Lung (tissue), 12 donors: ENCODE results near the gene TMCC1. TPM values are rescaled to one million over a fixed set of nuclear protein-coding genes. Genes with fewer than 3 reads are reported as not detected.
A peak's percentile ranks its signal among the peaks of the same experiment; 100 is the strongest.

Experiments
- ATAC-seq: fragments of 200-7000 bp; cut with Tn5 transposase; one replicate; pipeline ENCODE4 v1.9.1; 2020; ENCODE audit warnings: moderate number of reproducible peaks; ENCODE audit not compliant: insufficient read depth, low FRiP score
- DNase-seq, 3 donors: peaks; one replicate each; pipeline ENCODE4 v3.0.0-alpha.2; 2013 to 2017
- H3K27ac ChIP-seq, 2 donors: one replicate each; pipeline ENCODE4 v1.5.1; 2013; ENCODE audit warnings: mild to moderate bottlenecking in 2 of 2, moderate library complexity in 2 of 2, control low read depth in 1 of 2, inconsistent platforms in 1 of 2, low read depth in 1 of 2, low read length in 1 of 2
- H3K27me3 ChIP-seq, 3 donors: one replicate each; pipeline ENCODE4 v1.5.1; 2013; ENCODE audit warnings: low read length in 2 of 3; ENCODE audit not compliant: control insufficient read depth in 3 of 3, insufficient read depth in 3 of 3
- H3K36me3 ChIP-seq, 4 donors: one replicate each; pipeline ENCODE4 v1.5.1; 2013; ENCODE audit warnings: low read length in 4 of 4, mild to moderate bottlenecking in 1 of 4, moderate library complexity in 1 of 4; ENCODE audit not compliant: control insufficient read depth in 4 of 4, insufficient read depth in 4 of 4
- H3K4me1 ChIP-seq, 5 donors: one replicate each; pipeline ENCODE4 v1.5.1; 2013; ENCODE audit warnings: low read length in 5 of 5, mild to moderate bottlenecking in 2 of 5, moderate library complexity in 1 of 5; ENCODE audit not compliant: control insufficient read depth in 5 of 5, insufficient read depth in 5 of 5
- H3K4me3 ChIP-seq: one replicate; pipeline ENCODE4 v1.5.1; 2013; ENCODE audit warnings: mild to moderate bottlenecking, control low read depth, moderate library complexity
- H3K9ac ChIP-seq, 2 donors: one replicate each; pipeline ENCODE4 v1.5.1; 2013; ENCODE audit warnings: low read length in 2 of 2, control low read depth in 1 of 2; ENCODE audit not compliant: insufficient read depth in 1 of 2
- H3K9me3 ChIP-seq, 4 donors: one replicate each; pipeline ENCODE4 v1.5.1; 2013; ENCODE audit warnings: low read length in 3 of 4, mild to moderate bottlenecking in 1 of 4, moderate library complexity in 1 of 4; ENCODE audit not compliant: control insufficient read depth in 4 of 4, insufficient read depth in 3 of 4
- WGBS, 2 donors: extraction: QIAGEN DNeasy Blood & Tissue Kit; methylation state at CpG; one replicate each; pipeline ENCODE4 v1.1.7; 2013; 5-methylcytosine and 5-hydroxymethylcytosine counted together
- polyA plus RNA-seq, 2 donors: library from polyadenylated mRNA; stranded (reverse); fragments of 200-250 nt; gene quantifications; one replicate each; pipeline ENCODE4 v1.2.1, GENCODE V29; 2013
- total RNA-seq, 2 donors: library from RNA; depleted of rRNA in 1 of 2; stranded (reverse); fragments of >200 nt in 1 of 2; gene quantifications; one replicate each; pipeline ENCODE4 v1.2.1, GENCODE V29; 2014 to 2021
- TF ChIP-seq, protein P1 (sequence below): IDR thresholded peaks from 2 replicates; pipeline ENCODE4 v1.5.1; 2012; ENCODE audit warnings: mild to moderate bottlenecking; ENCODE audit errors: control extremely low read depth, extremely low read depth
- donor health status: control.
- donor health status: control.
- donor health status: Bipolar disorder and iron deficiency.
- donor health status: healthy.
- donor health status: DM: yes; HTN: yes; CAD: no.

Gene TMCC1
- total and polyA plus RNA-seq, 4 donors = 8.7 to 39.4 (median 22.8) TPM

DNA sequence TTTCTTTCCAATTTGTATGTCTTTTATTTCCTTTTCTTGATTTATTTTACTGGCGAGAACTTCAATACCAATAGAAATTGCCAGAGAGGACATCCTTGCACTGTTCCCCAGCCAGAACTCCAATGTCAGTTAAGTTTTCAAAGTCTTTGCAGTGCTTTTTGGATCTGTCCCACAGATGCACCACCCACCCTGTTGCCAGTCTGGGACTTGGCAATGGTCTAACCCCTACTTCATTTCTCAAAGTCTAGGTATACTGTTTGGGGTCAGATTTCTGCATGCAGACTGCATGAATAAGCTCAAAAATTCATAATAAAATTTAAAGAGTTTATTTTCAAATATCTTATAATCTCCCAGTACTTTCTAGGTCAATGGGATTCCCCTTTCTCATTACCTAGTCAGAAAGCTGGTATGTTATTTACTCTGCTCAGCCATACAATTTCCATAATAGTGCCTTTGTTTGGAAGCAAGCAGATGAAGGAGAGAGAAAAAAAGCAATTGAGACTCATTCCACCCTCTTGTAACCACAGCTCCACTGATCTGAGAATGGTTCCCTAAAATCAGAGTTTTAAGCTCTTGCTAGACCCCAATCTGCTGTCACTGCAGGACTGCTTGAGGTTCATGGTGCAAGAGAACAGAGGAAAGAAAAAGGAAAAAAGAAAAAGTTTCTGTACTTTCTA, 161.2 kb downstream of the TMCC1 start:
- 97 to 98% methylated on average over 1 of the region's 1 CpG for WGBS, 2 donors
- peaks cover 0 to 6% (median 1%) of the 10 kb centered on the region in 5 donors for H3K4me1 ChIP-seq
- no peak for DNase-seq
- TF ChIP-seq, protein P1, sequence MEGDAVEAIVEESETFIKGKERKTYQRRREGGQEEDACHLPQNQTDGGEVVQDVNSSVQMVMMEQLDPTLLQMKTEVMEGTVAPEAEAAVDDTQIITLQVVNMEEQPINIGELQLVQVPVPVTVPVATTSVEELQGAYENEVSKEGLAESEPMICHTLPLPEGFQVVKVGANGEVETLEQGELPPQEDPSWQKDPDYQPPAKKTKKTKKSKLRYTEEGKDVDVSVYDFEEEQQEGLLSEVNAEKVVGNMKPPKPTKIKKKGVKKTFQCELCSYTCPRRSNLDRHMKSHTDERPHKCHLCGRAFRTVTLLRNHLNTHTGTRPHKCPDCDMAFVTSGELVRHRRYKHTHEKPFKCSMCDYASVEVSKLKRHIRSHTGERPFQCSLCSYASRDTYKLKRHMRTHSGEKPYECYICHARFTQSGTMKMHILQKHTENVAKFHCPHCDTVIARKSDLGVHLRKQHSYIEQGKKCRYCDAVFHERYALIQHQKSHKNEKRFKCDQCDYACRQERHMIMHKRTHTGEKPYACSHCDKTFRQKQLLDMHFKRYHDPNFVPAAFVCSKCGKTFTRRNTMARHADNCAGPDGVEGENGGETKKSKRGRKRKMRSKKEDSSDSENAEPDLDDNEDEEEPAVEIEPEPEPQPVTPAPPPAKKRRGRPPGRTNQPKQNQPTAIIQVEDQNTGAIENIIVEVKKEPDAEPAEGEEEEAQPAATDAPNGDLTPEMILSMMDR = no peak
- no peak overlapping the region for H3K4me3 ChIP-seq
- no peak overlapping the region for H3K27ac ChIP-seq
- H3K9me3 ChIP-seq = no peaks in the 10 kb centered on the region
- H3K36me3 ChIP-seq = peaks cover 0 to 1% (median 0%) of the 10 kb centered on the region in 4 donors
- no peak overlapping the region for H3K9ac ChIP-seq
- no peak for ATAC-seq
- no peaks in the 10 kb centered on the region for H3K27me3 ChIP-seq

DNA sequence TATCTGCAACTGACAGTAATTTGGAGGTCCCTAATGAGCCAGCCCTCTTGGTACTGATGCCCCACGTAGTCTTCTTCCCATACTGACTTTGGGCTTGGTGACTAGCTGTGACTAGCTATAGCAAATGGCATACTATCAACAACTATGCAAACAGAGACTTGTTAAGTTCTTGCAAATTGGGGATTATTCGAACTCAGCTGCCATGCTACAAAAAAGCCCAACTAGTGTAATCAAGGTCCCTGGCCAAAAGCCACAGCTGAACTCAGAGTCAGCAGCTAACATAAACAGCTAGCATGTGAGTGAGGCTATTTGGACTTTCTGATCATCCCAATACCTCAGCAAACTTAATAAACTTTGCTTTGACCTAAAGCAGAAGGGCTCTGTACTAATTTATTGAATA, 165.8 kb downstream of the TMCC1 start:
- H3K9ac ChIP-seq = no peak overlapping the region

DNA sequence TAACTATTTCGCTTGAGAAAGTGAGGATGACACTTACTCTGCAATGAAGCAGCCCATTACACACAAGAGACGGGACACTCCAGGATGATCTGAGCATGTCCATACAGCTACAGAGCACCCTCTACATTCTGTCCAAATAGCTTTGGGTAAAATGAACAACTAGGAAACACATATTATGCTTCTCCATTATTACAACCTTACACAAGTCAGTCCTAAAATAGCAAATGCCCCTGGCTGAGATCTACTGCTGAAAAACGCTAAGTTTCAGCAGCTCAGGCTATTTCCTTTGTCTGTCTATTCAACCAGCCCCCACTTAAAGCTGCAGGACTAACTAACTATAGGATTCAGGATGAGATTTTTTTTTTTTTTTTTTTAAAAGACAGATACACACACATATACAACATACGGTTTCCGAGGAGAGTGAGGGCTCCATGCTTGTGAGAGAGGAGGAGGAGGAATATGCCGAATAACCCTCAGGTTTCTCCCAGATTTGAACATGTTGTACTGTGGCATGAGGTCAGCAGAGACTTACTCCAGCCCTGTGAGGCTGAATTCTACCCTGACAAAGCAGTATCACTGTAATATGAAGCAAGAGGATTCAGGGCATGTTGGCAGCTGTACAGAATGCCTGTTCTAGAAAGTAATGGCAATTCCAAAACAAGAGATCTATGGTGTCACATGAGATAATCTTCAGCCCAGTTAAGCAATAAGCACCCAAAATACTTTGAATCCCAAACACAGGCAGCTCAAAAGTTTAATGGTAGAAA, 169.8 kb downstream of the TMCC1 start:
- Histone ChIP-seq H3K27me3 (no peaks in the 10 kb centered on the region), H3K27ac (peak overlapping the region in 1 of 2 donors; percentile 0), H3K9me3 (no peaks in the 10 kb centered on the region), H3K4me1 (peaks cover 0 to 18% (median 11%) of the 10 kb centered on the region in 5 donors), H3K9ac (peak overlapping the region in 1 of 2 donors; percentile 3), H3K4me3 (no peak overlapping the region), H3K36me3 (no peaks in the 10 kb centered on the region)
- DNase-seq (peak; percentile 46 to 84 (median 81)), ATAC-seq (peak; percentile 77)
- TF ChIP-seq, protein P1 = no peak
- 68 to 80% methylated on average over 6 of the region's 6 CpGs for WGBS, 2 donors

More for the DNA sequence above, 165.8 kb downstream of the TMCC1 start:
- WGBS, 2 donors = 84 to 93% methylated on average over 2 of the region's 2 CpGs
- TF ChIP-seq, protein P1 = no peak
- DNase-seq (peak; percentile 43 to 72 (median 65)), ATAC-seq (no peak)
- Histone ChIP-seq H3K27me3 (no peaks in the 10 kb centered on the region), H3K4me3 (no peak overlapping the region), H3K4me1 (peaks cover 0 to 18% (median 11%) of the 10 kb centered on the region in 5 donors), H3K27ac (no peak overlapping the region), H3K9me3 (no peaks in the 10 kb centered on the region), H3K36me3 (no peaks in the 10 kb centered on the region)
